ES-I3 (cell line): ENCODE results near the gene DIP2C.

Source experiments
- H3K36me3 ChIP-seq: 2 replicates; pipeline ENCODE4 v1.6.1; 2013; ENCODE audit warnings: mild to moderate bottlenecking, low read length, control low read depth, moderate library complexity; ENCODE audit not compliant: insufficient read depth
- H3K4me1 ChIP-seq: 2 replicates; pipeline ENCODE4 v1.6.1; 2013; ENCODE audit warnings: mild to moderate bottlenecking, control low read depth, low read length; ENCODE audit not compliant: insufficient read depth
- H3K9ac ChIP-seq: 2 replicates; pipeline ENCODE4 v1.6.1; 2013; ENCODE audit warnings: low read depth, mild to moderate bottlenecking, low read length, moderate library complexity
- H3K9me3 ChIP-seq: 2 replicates; pipeline ENCODE4 v1.6.1; 2013; ENCODE audit warnings: mild to moderate bottlenecking, low read length, moderate library complexity; ENCODE audit not compliant: control insufficient read depth, insufficient read depth

The DIP2C gene

DNA sequence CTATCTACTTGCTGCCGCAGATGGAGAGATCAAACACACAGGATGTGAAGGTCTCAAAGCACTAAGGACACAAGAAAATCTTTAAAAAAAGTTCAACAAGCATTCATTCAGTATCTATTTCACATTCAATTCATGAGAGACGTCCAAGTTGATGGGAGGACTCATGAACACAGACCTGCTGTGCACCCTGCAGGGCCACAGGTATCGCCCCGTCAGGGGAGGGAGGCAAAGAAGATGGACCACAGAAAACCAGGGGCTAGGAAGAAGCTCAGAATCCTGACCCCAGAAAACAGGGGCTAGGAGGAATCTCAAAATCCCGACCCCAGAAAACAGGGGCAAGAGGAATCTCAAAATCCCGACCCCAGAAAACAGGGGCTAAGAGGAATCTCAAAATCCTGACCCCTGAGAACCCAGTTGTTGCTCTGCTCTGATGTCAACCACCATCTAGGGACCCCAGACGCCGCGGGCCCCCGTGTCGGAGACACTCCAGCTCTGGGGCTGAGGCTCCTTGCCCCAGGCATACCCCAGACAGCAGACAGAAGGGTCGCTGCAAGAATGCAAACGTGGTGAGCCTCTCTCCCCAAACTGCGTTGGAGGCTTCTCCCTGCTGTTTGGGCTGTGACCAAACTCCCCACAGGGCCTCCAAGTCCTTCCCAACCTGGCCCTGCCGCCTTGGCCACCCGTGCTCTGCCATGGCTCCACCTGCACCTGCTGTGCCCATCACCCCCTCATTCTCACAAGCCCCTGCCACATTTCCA is 197.6 kb downstream of the DIP2C start:
- Histone ChIP-seq H3K4me1 (peaks cover 10% of the 10 kb centered on the region; the same call in 1 of the 2 replicates), H3K36me3 (no peaks in the 10 kb centered on the region), H3K9ac (no peak overlapping the region), H3K9me3 (no peaks in the 10 kb centered on the region)

- no peaks in the 10 kb centered on the region for H3K36me3 ChIP-seq
- no peaks in the 10 kb centered on the region for H3K9me3 ChIP-seq
- H3K9ac ChIP-seq = no peak overlapping the region
- H3K4me1 ChIP-seq = peaks cover 10% of the 10 kb centered on the region; the same call in 1 of the 2 replicates
Observed at GRCh38 chr10:490891-491571, 198.4 kb downstream of the DIP2C start.

DNA sequence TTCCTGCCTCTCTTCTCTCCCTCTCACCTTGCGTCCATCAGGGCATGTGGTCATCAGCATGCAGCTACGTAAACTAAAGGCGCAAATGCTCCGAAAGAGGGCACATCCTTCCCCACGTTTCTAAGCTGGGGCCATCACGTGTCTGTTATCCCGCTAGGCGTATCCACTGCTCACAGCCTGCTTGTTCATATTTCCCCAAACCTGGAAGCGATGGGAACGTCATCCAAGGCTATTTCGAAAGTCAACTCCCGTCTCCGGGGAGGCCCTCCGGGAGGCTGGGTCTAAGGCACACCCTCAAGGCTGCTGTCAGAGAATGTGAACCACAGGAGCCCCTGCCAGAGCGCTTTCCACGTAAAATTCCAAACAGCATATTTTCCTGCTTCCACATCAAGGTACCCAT is 199.2 kb downstream of the DIP2C start:
- Histone ChIP-seq H3K36me3 (no peaks in the 10 kb centered on the region), H3K9me3 (no peaks in the 10 kb centered on the region), H3K4me1 (peaks cover 10% of the 10 kb centered on the region; the same call in 1 of the 2 replicates), H3K9ac (no peak overlapping the region)

DNA sequence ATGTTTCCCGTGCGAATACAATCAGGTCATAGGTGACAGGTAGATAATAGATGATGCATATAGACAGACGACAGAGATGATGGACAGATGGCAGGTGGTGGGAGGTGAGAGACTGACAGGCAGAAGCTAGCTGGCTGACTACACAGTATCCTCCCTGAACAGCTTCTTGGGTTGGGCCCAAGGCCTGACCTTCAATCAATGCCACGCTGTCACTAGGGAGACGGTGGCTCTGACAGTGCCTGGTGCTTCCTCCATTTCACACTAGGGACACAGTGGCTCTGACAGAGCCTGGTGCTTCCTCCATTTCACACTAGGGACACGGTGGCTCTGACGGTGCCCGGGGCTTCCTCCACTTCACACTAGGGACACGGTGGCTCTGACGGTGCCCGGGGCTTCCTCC is 200.1 kb downstream of the DIP2C start:
- peaks cover 10% of the 10 kb centered on the region; the same call in 1 of the 2 replicates for H3K4me1 ChIP-seq
- no peaks in the 10 kb centered on the region for H3K9me3 ChIP-seq
- no peaks in the 10 kb centered on the region for H3K36me3 ChIP-seq
- H3K9ac ChIP-seq = no peak overlapping the region

GRCh38 chr10:488933-489215 is 200.6 kb downstream of the DIP2C start:
- Histone ChIP-seq H3K4me1 (peaks cover 10% of the 10 kb centered on the region; the same call in 1 of the 2 replicates), H3K9ac (no peak overlapping the region), H3K36me3 (no peaks in the 10 kb centered on the region), H3K9me3 (no peaks in the 10 kb centered on the region)

DNA sequence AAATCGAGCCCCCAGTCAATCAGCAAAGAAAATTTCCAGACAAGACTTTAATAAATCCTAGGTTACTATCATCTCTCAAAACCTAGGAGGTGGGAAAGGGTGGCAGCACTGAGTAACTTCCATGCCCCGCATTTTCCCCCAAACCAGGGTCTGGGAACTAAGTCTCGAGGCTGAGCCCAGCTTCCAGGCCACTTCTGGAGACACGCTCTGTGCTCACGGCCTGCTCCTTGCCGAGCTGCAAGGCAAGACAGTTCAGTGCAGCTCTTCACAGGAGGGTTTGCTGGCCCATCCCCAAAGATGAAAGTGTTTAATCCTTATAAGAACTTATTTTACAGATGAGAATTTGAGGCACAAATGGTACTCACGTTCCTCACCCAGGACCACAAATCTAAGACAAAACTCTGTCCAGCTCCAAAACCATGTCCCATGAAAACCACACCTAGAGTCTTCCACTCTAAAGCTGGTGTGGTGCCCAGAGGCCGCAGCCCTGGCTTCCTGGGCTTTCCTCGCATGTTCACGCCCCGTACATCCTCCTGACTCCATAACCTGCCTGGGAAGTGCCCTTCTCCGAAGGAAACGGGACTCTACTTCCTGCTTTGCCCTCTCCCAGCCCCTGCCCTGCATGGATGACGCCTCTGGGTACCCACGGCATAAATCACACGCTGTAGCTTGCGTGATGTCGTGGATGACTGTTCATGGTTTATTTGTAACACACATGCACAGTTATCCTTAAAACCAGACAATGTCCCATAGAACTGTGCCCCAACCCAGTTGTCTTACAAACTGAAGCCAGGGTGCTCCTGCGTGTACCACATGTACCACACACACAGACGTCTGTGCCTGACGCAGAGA is 201.2 kb downstream of the DIP2C start:
- Histone ChIP-seq H3K4me1 (peaks cover 10% of the 10 kb centered on the region; the same call in 1 of the 2 replicates), H3K36me3 (no peaks in the 10 kb centered on the region), H3K9ac (no peak overlapping the region), H3K9me3 (no peaks in the 10 kb centered on the region)

- Histone ChIP-seq H3K4me1 (peaks cover 10% of the 10 kb centered on the region; the same call in 1 of the 2 replicates), H3K36me3 (no peaks in the 10 kb centered on the region), H3K9me3 (no peaks in the 10 kb centered on the region), H3K9ac (no peak overlapping the region)
Observed at GRCh38 chr10:486666-487322, 202.7 kb downstream of the DIP2C start.

- H3K4me1 ChIP-seq = peaks cover 10% of the 10 kb centered on the region; the same call in 1 of the 2 replicates
- H3K9ac ChIP-seq = no peak overlapping the region
- H3K36me3 ChIP-seq = no peaks in the 10 kb centered on the region
- no peaks in the 10 kb centered on the region for H3K9me3 ChIP-seq
Observed at GRCh38 chr10:486206-486605, 203.3 kb downstream of the DIP2C start.

DNA sequence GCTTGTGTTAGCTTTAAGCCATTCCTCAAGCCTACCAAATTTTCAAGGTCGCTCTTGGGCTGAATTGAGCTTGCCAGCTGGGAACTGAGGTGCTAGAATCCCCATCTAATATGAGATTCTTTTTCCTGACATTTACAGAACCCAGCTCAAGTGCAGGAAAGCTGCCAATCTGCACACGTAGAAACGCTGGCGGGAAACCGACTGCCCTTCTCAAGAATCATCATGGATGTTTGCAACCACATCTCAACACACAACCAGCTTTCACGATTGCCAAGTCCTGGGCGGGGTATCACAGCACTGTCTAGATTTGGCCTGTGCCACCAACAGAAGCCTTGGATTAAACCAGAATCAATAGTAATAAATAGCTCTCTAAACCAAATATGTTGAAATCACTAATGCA is 203.7 kb downstream of the DIP2C start:
- Histone ChIP-seq H3K4me1 (peaks cover 5% of the 10 kb centered on the region; the same call in 1 of the 2 replicates), H3K9ac (no peak overlapping the region)

GRCh38 chr10:484925-485661 is 204.4 kb downstream of the DIP2C start:
- Histone ChIP-seq H3K4me1 (0 out of 2 replicates have a peak, but pooled peaks cover under 1% of the 10 kb centered on the region), H3K36me3 (no peaks in the 10 kb centered on the region), H3K9me3 (no peaks in the 10 kb centered on the region), H3K9ac (no peak overlapping the region)

More for the DNA sequence above, 203.7 kb downstream of the DIP2C start:
- Histone ChIP-seq H3K9me3 (no peaks in the 10 kb centered on the region), H3K36me3 (no peaks in the 10 kb centered on the region)

DNA sequence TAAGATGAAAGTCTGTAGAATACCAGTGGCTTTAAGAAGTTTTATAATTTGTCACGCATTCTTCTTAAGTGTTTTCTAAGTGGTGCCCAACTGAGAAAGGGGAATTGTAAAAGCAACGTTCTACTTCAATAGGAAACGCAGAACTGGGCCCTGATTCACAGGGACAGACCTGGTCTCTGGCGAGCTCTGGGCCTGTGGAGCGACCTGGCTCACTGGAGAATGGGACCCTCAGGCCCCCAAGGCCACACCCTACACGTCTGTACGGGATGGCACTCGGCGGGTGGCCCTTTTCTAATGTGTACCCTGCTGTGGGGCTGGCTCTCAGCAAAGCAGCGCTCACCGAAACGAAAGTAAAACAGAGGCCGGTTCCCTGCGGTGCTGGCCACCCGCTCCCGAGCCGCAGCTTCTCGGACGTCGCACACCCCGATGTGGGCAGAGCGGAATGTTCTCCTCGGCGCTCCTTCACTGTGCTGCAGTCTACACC is 205.0 kb downstream of the DIP2C start:
- no peak overlapping the region for H3K9ac ChIP-seq
- no peaks in the 10 kb centered on the region for H3K36me3 ChIP-seq
- H3K9me3 ChIP-seq = no peaks in the 10 kb centered on the region
- H3K4me1 ChIP-seq = no peaks in the 10 kb centered on the region

DNA sequence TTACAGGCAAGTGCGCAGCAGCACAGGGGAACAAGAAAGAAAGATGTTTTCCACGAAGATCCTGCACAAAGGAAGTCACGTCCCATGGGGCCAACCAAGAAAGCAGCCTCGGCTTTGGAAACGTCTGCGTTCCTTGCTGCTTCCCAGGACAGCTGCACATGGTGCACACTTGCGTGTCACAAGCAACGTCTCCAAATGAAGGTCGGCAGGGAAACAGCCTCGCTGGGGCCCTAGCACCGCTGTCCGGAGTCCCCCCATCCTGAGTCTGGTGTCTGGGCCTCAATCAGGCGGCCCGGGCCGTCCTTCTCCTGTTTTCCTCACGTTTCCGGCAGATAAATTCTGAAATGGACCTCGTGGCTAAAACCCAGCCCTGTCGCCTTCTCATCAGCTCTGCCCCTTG is 206.2 kb downstream of the DIP2C start:
- Histone ChIP-seq H3K9ac (no peak overlapping the region), H3K4me1 (no peaks in the 10 kb centered on the region), H3K36me3 (no peaks in the 10 kb centered on the region), H3K9me3 (no peaks in the 10 kb centered on the region)

- no peaks in the 10 kb centered on the region for H3K36me3 ChIP-seq
Observed at GRCh38 chr10:482848-483247, 206.6 kb downstream of the DIP2C start.

More at GRCh38 chr10:482848-483247, 206.6 kb downstream of the DIP2C start:
- H3K9me3 ChIP-seq = no peaks in the 10 kb centered on the region
- no peaks in the 10 kb centered on the region for H3K4me1 ChIP-seq
- no peak overlapping the region for H3K9ac ChIP-seq
